Sigmoid colon (tissue), 7 donors: Measurements from ENCODE around the gene MARS1. TPM values are rescaled to one million over a fixed set of nuclear protein-coding genes. Genes with fewer than 3 reads are reported as not detected.

Source experiments
- DNase-seq: peaks from one replicate; pipeline ENCODE4 v3.0.0-alpha.2; 2019
- H3K27ac ChIP-seq, 4 donors: fragments of 200-600 bp; sonication (generic); one replicate each; pipeline ENCODE4 v1.5.1; 2016 to 2019; ENCODE audit warnings: mild to moderate bottlenecking in 1 of 4
- H3K27me3 ChIP-seq, 3 donors: fragments of 200-600 bp; sonication (generic); one replicate each; pipeline ENCODE4 v1.5.1; 2019; ENCODE audit warnings: mild to moderate bottlenecking in 1 of 3
- H3K36me3 ChIP-seq, 4 donors: fragments of 200-600 bp; sonication (generic); one replicate each; pipeline ENCODE4 v1.5.1; 2016 to 2019
- H3K4me1 ChIP-seq, 4 donors: fragments of 200-600 bp; sonication (generic); one replicate each; pipeline ENCODE4 v1.5.1; 2017 to 2019
- H3K4me3 ChIP-seq, 4 donors: fragments of 200-600 bp; sonication (generic); one replicate each; pipeline ENCODE4 v1.5.1; 2017 to 2019; ENCODE audit warnings: mild to moderate bottlenecking in 2 of 4, moderate library complexity in 1 of 4
- H3K9me3 ChIP-seq, 4 donors: fragments of 200-600 bp in 3 of 4; sonication (generic) in 3 of 4; one replicate each; pipeline versions ENCODE4 v1.5.1 to v1.6.1; 2013 to 2019
- EP300 ChIP-seq, 4 donors: sonication (generic); formaldehyde crosslinking; IDR thresholded peaks; one replicate each; pipeline ENCODE4 v1.6.1; 2017; ENCODE audit warnings: antibody characterized with exemption in 4 of 4
- POLR2A ChIP-seq, 2 donors: fragments of 450-650 bp; IDR thresholded peaks; one replicate each; pipeline ENCODE4 v1.6.1; 2016; ENCODE audit warnings: antibody characterized with exemption in 2 of 2, mild to moderate bottlenecking in 2 of 2, moderate library complexity in 2 of 2
- POLR2AphosphoS5 ChIP-seq, 4 donors: sonication (generic); formaldehyde crosslinking; IDR thresholded peaks; one replicate each; pipeline ENCODE4 v1.6.1; 2017; ENCODE audit warnings: antibody characterized with exemption in 4 of 4
- WGBS, 2 donors: extraction: QIAGEN DNeasy Blood & Tissue Kit; methylation state at CpG; one replicate each; pipeline ENCODE4 v1.1.7; 2013; 5-methylcytosine and 5-hydroxymethylcytosine counted together
- intact Hi-C: fragments of 100-400 bp; cut with DNase I; formaldehyde crosslinking; loops from one replicate; pipeline ENCODE4 v1.15.1; 2023
- polyA plus RNA-seq, 3 donors: library from polyadenylated mRNA; stranded (reverse); fragments of 200-250 nt; gene quantifications; one replicate each; pipeline ENCODE4 v1.2.3, GENCODE V29; 2013
- total RNA-seq, 4 donors: library from RNA; depleted of rRNA; stranded (reverse); fragments of >200 nt; gene quantifications; one replicate each; pipeline ENCODE4 v1.1.0, GENCODE V29; 2016
- TF ChIP-seq, protein P1 (sequence below), 4 experiments: fragments of 450-650 bp in 3 of 4; fragments of 200-600 bp in 1 of 4; IDR thresholded peaks; one replicate each; pipeline ENCODE4 v1.5.1; 2016 to 2019; ENCODE audit warnings: antibody characterized with exemption in 4 of 4, mild to moderate bottlenecking in 3 of 4, moderate library complexity in 2 of 4
- donor health status: healthy with polysubstance abuse.
- donor health status: Bipolar disorder and iron deficiency.
- donor health status: healthy.

MARS1 gene
- total and polyA plus RNA-seq, 7 donors, result 22.9 to 86.2 (median 51.5) TPM

- intact Hi-C loops, result no loop called here
- no peaks in the 10 kb centered on the region for H3K4me1 ChIP-seq
- no peak for DNase-seq
- no peaks in the 10 kb centered on the region for H3K36me3 ChIP-seq
- TF ChIP-seq POLR2AphosphoS5 (IDR thresholded peaks at IDR 0.05), result no peak
- TF ChIP-seq, protein P1, sequence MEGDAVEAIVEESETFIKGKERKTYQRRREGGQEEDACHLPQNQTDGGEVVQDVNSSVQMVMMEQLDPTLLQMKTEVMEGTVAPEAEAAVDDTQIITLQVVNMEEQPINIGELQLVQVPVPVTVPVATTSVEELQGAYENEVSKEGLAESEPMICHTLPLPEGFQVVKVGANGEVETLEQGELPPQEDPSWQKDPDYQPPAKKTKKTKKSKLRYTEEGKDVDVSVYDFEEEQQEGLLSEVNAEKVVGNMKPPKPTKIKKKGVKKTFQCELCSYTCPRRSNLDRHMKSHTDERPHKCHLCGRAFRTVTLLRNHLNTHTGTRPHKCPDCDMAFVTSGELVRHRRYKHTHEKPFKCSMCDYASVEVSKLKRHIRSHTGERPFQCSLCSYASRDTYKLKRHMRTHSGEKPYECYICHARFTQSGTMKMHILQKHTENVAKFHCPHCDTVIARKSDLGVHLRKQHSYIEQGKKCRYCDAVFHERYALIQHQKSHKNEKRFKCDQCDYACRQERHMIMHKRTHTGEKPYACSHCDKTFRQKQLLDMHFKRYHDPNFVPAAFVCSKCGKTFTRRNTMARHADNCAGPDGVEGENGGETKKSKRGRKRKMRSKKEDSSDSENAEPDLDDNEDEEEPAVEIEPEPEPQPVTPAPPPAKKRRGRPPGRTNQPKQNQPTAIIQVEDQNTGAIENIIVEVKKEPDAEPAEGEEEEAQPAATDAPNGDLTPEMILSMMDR (IDR thresholded peaks at IDR 0.05), result no peak
- no peak for TF ChIP-seq EP300 (IDR thresholded peaks at IDR 0.05)
- no peak for TF ChIP-seq POLR2A (IDR thresholded peaks at IDR 0.05)
- H3K9me3 ChIP-seq, result no peaks in the 10 kb centered on the region
- H3K4me3 ChIP-seq, result no peak overlapping the region
- peaks cover 10 to 22% (median 15%) of the 10 kb centered on the region in 3 donors for H3K27me3 ChIP-seq
- 82 to 90% methylated on average over 1 of the region's 1 CpG for WGBS, 2 donors
- H3K27ac ChIP-seq, result no peak overlapping the region
Observed at GRCh38 chr12:57481671-57482070, 6.2 kb upstream of the MARS1 start.

GRCh38 chr12:57483466-57483865, 4.4 kb upstream of the MARS1 start:
- no peak for DNase-seq
- intact Hi-C loops, result no loop called here
- WGBS, 2 donors, result 63 to 67% methylated on average over 5 of the region's 5 CpGs
- Histone ChIP-seq H3K27ac (no peak overlapping the region), H3K36me3 (no peaks in the 10 kb centered on the region), H3K27me3 (peaks cover 0 to 10% (median 0%) of the 10 kb centered on the region in 3 donors), H3K9me3 (no peaks in the 10 kb centered on the region), H3K4me3 (no peak overlapping the region), H3K4me1 (peaks cover 0 to 8% (median 1%) of the 10 kb centered on the region in 4 donors)
- no peak for TF ChIP-seq POLR2AphosphoS5 (IDR thresholded peaks at IDR 0.05)
- TF ChIP-seq POLR2A (IDR thresholded peaks at IDR 0.05), result no peak
- no peak for TF ChIP-seq EP300 (IDR thresholded peaks at IDR 0.05)
- TF ChIP-seq, protein P1 (IDR thresholded peaks at IDR 0.05), result no peak

DNA sequence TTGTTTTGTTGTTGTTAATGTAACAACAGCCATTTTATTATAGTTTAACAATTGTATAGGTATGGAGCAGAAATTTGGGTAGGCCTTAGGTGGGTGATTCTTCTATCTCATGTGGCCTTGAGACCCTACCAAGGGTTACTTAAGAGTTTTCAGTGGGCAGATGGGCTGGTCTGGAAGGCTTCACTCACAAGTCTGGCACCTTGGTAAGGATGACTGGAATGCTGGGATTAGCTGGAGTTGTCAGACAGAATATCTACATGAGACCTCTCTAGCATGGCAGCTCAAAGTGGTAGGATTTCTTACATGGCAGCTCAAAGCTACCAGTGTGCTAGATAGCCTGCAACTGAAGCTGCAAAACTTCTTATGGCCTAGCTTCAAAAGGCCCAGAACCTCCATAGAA, 2.2 kb upstream of the MARS1 start:
- H3K9me3 ChIP-seq, result no peaks in the 10 kb centered on the region
- no peak for DNase-seq
- TF ChIP-seq EP300 (IDR thresholded peaks at IDR 0.05) (no peak), POLR2AphosphoS5 (IDR thresholded peaks at IDR 0.05) (no peak), POLR2A (IDR thresholded peaks at IDR 0.05) (no peak)
- TF ChIP-seq, protein P1 (IDR thresholded peaks at IDR 0.05), result no peak
- H3K27me3 ChIP-seq, result peaks cover 0 to 7% (median 0%) of the 10 kb centered on the region in 3 donors
- H3K36me3 ChIP-seq, result peaks cover 6 to 17% (median 12%) of the 10 kb centered on the region in 4 donors
- H3K27ac ChIP-seq, result no peak overlapping the region
- H3K4me3 ChIP-seq, result no peak overlapping the region
- intact Hi-C loops, result loop anchor here (2.0 to 5.0 kb wide), 2 partner anchors 23 to 37 kb away; partner anchors contain the start of genes DDIT3 and MBD6
- H3K4me1 ChIP-seq, result peaks cover 0 to 22% (median 13%) of the 10 kb centered on the region in 4 donors

- Histone ChIP-seq H3K9me3 (no peaks in the 10 kb centered on the region), H3K4me3 (peak overlapping the region; percentile 80 to 97 (median 92)), H3K36me3 (peaks cover 19 to 31% (median 22%) of the 10 kb centered on the region in 4 donors), H3K4me1 (peaks cover 0 to 22% (median 13%) of the 10 kb centered on the region in 4 donors), H3K27me3 (no peaks in the 10 kb centered on the region), H3K27ac (peak overlapping the region in 3 of 4 donors; percentile 81 to 87 (median 87))
- TF ChIP-seq EP300 (IDR thresholded peaks at IDR 0.05) (no peak), POLR2AphosphoS5 (IDR thresholded peaks at IDR 0.05) (no peak), POLR2A (IDR thresholded peaks at IDR 0.05) (no peak)
- TF ChIP-seq, protein P1 (IDR thresholded peaks at IDR 0.05), result no peak
- WGBS, 2 donors, result 81 to 90% methylated on average over 27 of the region's 27 CpGs
- DNase-seq, result no peak
- intact Hi-C loops, result loop anchor here (2.0 to 5.0 kb wide), 2 partner anchors 24 to 35 kb away; partner anchors contain the start of genes DDIT3 and MBD6
Observed at GRCh38 chr12:57487055-57487596, 742 bp upstream of the MARS1 start.
